ENCODE data around the gene STK24.

DNA sequence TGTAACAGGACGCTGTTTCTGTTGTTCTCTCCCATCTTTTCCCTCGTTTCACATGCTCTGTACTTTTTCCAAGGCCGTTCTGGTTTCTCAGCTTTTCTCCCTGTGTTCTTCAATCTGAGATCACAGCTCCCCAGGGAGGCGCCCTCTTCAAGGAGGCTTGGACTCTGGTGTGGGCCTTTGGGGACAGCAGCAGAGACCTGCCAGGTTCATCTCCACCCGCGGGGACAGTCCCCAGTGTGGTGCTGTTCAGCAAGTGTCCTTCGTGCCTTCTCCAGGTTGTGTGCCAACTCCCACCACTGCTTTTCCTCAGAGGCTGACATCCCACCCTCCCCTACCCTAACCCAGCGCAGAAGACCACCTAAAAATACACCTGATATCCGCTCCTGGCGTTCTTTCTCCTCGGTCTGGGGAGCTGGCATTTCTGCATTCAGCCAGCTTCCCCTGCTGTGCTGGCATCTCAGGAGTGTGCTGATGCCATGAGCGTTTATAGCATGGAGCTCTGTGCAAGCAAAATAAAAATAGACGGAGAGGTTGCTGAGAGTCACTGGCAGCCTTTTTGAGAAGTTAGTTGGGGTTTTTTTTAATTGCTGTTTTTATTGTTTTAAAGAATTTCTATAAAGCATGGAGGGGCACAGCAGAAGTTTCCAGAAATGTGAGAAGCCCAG lies 149.4 kb downstream of the STK24 start:
- TF ChIP-seq EZH2 (IDR thresholded peaks at IDR 0.05) (no peak), POLR2AphosphoS5 (IDR thresholded peaks at IDR 0.05; ENCODE audit: borderline replicate concordance, low read depth, low read length) (no peak), FOXP2 (optimal IDR thresholded peaks at IDR 0.05; ENCODE audit: control extremely low read depth, extremely low read length, insufficient read depth) (no peak)
